ENCODE data around the gene AUTS2. TPM values are rescaled to one million over a fixed set of nuclear protein-coding genes. Genes with fewer than 3 reads are reported as not detected.

AUTS2 gene
- total and polyA plus RNA-seq, 2 experiments from 2014 or later, result 32.0 to 91.0 TPM

DNA sequence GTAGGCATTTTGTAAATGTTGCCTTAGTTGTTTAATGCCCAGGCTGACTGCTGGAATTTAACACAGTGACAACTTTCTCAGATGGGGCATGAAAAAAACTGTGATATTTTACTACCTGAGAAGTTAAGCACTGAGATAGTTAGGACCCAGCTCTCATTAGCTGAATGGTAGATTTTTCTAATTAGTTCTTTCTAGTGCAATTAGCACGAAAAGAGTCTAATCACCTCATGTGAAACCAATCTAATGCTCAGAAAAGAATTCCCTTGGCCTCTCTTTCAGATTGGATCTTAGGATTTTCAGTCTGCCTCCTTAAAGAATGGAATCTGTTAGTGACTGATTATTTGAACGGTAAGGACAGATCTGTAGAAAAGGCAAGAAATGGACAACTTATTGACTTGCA, 743.2 kb downstream of the AUTS2 start:
- no peak overlapping the region for H3K4me3 ChIP-seq
- no peaks in the 10 kb centered on the region for H4K20me1 ChIP-seq (replicated peaks; ENCODE audit: insufficient read depth)

More for the DNA sequence above, 743.2 kb downstream of the AUTS2 start:
- H3K9me2 ChIP-seq (ENCODE audit: insufficient read depth), result no peaks in the 10 kb centered on the region
- H3K27ac ChIP-seq (ENCODE audit: low read depth), result no peak overlapping the region
- no peaks in the 10 kb centered on the region for H3K4me1 ChIP-seq (ENCODE audit: insufficient read depth)
- no peak overlapping the region for H3K4me3 Mint-ChIP-seq
- DNase-seq (ENCODE audit: low spot score) (no peak), ATAC-seq (no peak)
- H3K79me2 ChIP-seq (replicated peaks; ENCODE audit: insufficient read depth), result no peaks in the 10 kb centered on the region
- TF ChIP-seq, protein P1, sequence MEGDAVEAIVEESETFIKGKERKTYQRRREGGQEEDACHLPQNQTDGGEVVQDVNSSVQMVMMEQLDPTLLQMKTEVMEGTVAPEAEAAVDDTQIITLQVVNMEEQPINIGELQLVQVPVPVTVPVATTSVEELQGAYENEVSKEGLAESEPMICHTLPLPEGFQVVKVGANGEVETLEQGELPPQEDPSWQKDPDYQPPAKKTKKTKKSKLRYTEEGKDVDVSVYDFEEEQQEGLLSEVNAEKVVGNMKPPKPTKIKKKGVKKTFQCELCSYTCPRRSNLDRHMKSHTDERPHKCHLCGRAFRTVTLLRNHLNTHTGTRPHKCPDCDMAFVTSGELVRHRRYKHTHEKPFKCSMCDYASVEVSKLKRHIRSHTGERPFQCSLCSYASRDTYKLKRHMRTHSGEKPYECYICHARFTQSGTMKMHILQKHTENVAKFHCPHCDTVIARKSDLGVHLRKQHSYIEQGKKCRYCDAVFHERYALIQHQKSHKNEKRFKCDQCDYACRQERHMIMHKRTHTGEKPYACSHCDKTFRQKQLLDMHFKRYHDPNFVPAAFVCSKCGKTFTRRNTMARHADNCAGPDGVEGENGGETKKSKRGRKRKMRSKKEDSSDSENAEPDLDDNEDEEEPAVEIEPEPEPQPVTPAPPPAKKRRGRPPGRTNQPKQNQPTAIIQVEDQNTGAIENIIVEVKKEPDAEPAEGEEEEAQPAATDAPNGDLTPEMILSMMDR (conservative IDR thresholded peaks at IDR 0.05; ENCODE audit: low read depth in 2 of 2), result no peak
- TF ChIP-seq, protein P2, sequence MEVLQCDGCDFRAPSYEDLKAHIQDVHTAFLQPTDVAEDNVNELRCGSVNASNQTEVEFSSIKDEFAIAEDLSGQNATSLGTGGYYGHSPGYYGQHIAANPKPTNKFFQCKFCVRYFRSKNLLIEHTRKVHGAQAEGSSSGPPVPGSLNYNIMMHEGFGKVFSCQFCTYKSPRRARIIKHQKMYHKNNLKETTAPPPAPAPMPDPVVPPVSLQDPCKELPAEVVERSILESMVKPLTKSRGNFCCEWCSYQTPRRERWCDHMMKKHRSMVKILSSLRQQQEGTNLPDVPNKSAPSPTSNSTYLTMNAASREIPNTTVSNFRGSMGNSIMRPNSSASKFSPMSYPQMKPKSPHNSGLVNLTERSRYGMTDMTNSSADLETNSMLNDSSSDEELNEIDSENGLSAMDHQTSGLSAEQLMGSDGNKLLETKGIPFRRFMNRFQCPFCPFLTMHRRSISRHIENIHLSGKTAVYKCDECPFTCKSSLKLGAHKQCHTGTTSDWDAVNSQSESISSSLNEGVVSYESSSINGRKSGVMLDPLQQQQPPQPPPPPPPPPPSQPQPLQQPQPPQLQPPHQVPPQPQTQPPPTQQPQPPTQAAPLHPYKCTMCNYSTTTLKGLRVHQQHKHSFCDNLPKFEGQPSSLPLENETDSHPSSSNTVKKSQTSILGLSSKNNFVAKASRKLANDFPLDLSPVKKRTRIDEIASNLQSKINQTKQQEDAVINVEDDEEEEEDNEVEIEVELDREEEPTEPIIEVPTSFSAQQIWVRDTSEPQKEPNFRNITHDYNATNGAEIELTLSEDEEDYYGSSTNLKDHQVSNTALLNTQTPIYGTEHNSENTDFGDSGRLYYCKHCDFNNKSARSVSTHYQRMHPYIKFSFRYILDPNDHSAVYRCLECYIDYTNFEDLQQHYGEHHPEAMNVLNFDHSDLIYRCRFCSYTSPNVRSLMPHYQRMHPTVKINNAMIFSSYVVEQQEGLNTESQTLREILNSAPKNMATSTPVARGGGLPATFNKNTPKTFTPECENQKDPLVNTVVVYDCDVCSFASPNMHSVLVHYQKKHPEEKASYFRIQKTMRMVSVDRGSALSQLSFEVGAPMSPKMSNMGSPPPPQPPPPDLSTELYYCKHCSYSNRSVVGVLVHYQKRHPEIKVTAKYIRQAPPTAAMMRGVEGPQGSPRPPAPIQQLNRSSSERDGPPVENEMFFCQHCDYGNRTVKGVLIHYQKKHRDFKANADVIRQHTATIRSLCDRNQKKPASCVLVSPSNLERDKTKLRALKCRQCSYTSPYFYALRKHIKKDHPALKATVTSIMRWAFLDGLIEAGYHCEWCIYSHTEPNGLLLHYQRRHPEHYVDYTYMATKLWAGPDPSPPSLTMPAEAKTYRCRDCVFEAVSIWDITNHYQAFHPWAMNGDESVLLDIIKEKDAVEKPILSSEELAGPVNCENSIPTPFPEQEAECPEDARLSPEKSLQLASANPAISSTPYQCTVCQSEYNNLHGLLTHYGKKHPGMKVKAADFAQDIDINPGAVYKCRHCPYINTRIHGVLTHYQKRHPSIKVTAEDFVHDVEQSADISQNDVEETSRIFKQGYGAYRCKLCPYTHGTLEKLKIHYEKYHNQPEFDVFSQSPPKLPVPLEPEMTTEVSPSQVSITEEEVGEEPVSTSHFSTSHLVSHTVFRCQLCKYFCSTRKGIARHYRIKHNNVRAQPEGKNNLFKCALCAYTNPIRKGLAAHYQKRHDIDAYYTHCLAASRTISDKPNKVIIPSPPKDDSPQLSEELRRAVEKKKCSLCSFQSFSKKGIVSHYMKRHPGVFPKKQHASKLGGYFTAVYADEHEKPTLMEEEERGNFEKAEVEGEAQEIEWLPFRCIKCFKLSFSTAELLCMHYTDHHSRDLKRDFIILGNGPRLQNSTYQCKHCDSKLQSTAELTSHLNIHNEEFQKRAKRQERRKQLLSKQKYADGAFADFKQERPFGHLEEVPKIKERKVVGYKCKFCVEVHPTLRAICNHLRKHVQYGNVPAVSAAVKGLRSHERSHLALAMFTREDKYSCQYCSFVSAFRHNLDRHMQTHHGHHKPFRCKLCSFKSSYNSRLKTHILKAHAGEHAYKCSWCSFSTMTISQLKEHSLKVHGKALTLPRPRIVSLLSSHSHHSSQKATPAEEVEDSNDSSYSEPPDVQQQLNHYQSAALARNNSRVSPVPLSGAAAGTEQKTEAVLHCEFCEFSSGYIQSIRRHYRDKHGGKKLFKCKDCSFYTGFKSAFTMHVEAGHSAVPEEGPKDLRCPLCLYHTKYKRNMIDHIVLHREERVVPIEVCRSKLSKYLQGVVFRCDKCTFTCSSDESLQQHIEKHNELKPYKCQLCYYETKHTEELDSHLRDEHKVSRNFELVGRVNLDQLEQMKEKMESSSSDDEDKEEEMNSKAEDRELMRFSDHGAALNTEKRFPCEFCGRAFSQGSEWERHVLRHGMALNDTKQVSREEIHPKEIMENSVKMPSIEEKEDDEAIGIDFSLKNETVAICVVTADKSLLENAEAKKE (CRISPR knock-in tag; IDR thresholded peaks at IDR 0.05), result no peak
- TF ChIP-seq EZH2 (IDR thresholded peaks at IDR 0.05; ENCODE audit: low read depth, unreplicated experiment), result no peak
- TF ChIP-seq, protein P3, sequence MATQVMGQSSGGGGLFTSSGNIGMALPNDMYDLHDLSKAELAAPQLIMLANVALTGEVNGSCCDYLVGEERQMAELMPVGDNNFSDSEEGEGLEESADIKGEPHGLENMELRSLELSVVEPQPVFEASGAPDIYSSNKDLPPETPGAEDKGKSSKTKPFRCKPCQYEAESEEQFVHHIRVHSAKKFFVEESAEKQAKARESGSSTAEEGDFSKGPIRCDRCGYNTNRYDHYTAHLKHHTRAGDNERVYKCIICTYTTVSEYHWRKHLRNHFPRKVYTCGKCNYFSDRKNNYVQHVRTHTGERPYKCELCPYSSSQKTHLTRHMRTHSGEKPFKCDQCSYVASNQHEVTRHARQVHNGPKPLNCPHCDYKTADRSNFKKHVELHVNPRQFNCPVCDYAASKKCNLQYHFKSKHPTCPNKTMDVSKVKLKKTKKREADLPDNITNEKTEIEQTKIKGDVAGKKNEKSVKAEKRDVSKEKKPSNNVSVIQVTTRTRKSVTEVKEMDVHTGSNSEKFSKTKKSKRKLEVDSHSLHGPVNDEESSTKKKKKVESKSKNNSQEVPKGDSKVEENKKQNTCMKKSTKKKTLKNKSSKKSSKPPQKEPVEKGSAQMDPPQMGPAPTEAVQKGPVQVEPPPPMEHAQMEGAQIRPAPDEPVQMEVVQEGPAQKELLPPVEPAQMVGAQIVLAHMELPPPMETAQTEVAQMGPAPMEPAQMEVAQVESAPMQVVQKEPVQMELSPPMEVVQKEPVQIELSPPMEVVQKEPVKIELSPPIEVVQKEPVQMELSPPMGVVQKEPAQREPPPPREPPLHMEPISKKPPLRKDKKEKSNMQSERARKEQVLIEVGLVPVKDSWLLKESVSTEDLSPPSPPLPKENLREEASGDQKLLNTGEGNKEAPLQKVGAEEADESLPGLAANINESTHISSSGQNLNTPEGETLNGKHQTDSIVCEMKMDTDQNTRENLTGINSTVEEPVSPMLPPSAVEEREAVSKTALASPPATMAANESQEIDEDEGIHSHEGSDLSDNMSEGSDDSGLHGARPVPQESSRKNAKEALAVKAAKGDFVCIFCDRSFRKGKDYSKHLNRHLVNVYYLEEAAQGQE (IDR thresholded peaks at IDR 0.05; ENCODE audit: unreplicated experiment), result no peak
- no peaks in the 10 kb centered on the region for H3K9me3 Mint-ChIP-seq
- no peak overlapping the region for H3K27ac Mint-ChIP-seq
- no peaks in the 10 kb centered on the region for H3K4me1 Mint-ChIP-seq
- no peak overlapping the region for H2AFZ ChIP-seq
- no peaks in the 10 kb centered on the region for H3F3A ChIP-seq (replicated peaks; ENCODE audit: low read depth)
- H3K4me2 ChIP-seq, result no peak overlapping the region
- H3K27me3 Mint-ChIP-seq (ENCODE audit: insufficient read depth, low read depth, poor library complexity), result no peaks in the 10 kb centered on the region
- no peaks in the 10 kb centered on the region for H3K27me3 ChIP-seq (ENCODE audit: insufficient read depth)
- no peaks in the 10 kb centered on the region for H3K36me3 Mint-ChIP-seq (ENCODE audit: low read depth)
- no peaks in the 10 kb centered on the region for H3K36me3 ChIP-seq (ENCODE audit: insufficient read depth)

All from GM23338 (cell line).